Heart left ventricle (tissue), 13 donors: ENCODE data around the gene MEGF11.

Experiments
- POLR2A ChIP-seq, 2 donors: fragments of 450-650 bp; IDR thresholded peaks; one replicate each; pipeline ENCODE4 v1.6.1; 2017; ENCODE audit warnings: antibody characterized with exemption in 2 of 2, mild to moderate bottlenecking in 2 of 2, moderate library complexity in 2 of 2
- TF ChIP-seq, protein P1 (sequence below), 12 donors: fragments of 200-600 bp; sonication (generic) in 4 of 12; IDR thresholded peaks; one replicate each; pipeline versions ENCODE4 v1.5.0 to v1.8.0; 2018 to 2022; ENCODE audit warnings: antibody characterized with exemption in 12 of 12, mild to moderate bottlenecking in 5 of 12
- donor health status: ischemic (EF 13 %, LVEDD 7.1; RV severe dilation, severe dysfunction).
- donor health status: DM: no; HTN: yes; CAD: no.
- donor health status: DM: no; HTN: no; CAD: no.
- donor health status: ischemic (EF 25% LVEDD 6.9; RV normal size, moderate dysfunction).
- donor health status: ischemic (EF 25% LVEDD 5.7; RV mildly dilated, moderate dysfunction).
- donor health status: ischemic (EF 35%, LVEDD 5.7; RV mildly dilated, moderate dysfunction).
- donor health status: nonischemic (EF 11% LVEDD 7.7; RV severe dilation, severe dysfunction).
- donor health status: DM: yes; HTN: yes; CAD: no.
- donor health status: PGD.
- donor health status: ischemic (EF 29% LVEDD 5.4; RV normal size, mild dysfunction).
- donor health status: nonischemic (EF 23%, LVEDD 6.1; RV moderate dilation, normal function).

DNA sequence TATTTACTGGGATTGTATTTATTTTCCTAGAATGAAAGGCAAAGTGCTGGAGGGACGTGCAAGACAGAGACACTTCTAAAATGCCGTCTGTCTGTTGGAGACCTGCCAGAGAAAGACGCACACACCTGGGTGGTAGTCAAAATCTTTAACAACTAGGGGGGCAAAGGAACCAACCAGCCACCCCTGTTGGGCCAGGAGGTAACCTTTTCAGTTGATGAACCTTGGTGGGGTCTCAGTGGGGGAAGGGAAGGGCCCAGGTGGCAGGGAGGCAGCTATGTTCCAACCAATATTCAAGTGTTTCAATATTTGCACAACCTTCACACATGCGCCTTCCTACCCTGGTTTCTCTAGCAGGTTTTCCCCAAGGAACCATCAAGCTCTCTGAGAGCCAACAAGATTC is 99.0 kb downstream of the MEGF11 start:
- TF ChIP-seq POLR2A (IDR thresholded peaks at IDR 0.05), result no peak
- TF ChIP-seq, protein P1, sequence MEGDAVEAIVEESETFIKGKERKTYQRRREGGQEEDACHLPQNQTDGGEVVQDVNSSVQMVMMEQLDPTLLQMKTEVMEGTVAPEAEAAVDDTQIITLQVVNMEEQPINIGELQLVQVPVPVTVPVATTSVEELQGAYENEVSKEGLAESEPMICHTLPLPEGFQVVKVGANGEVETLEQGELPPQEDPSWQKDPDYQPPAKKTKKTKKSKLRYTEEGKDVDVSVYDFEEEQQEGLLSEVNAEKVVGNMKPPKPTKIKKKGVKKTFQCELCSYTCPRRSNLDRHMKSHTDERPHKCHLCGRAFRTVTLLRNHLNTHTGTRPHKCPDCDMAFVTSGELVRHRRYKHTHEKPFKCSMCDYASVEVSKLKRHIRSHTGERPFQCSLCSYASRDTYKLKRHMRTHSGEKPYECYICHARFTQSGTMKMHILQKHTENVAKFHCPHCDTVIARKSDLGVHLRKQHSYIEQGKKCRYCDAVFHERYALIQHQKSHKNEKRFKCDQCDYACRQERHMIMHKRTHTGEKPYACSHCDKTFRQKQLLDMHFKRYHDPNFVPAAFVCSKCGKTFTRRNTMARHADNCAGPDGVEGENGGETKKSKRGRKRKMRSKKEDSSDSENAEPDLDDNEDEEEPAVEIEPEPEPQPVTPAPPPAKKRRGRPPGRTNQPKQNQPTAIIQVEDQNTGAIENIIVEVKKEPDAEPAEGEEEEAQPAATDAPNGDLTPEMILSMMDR (IDR thresholded peaks at IDR 0.05), result no peak
